HG02759 (cell line): ENCODE measurements around the gene SELENON.
"Not testable (repeated sequence)": the region's sequence is repeated elsewhere in the genome, so short reads cannot be mapped to it uniquely, and the experiment has no call there.

ENCODE experiments used
- ATAC-seq: cut with Tn5 transposase; IDR thresholded peaks from one replicate; pipeline ENCODE4 v1.9.1; 2021; ENCODE audit warnings: mild to moderate bottlenecking, moderate library complexity; ENCODE audit not compliant: unreplicated experiment

SELENON gene

GRCh38 chr1:25821112-25821476, 21.1 kb downstream of the SELENON start:
- ATAC-seq: no peak

- ATAC-seq: no peak
Observed at GRCh38 chr1:25821630-25822091, 21.7 kb downstream of the SELENON start.

- ATAC-seq: no peak
Observed at GRCh38 chr1:25825605-25826004, 25.6 kb downstream of the SELENON start.

- no peak for ATAC-seq
Observed at GRCh38 chr1:25826571-25826970, 26.6 kb downstream of the SELENON start.

GRCh38 chr1:25828491-25828890, 28.5 kb downstream of the SELENON start:
- ATAC-seq: no peak

GRCh38 chr1:25829046-25829445, 29.1 kb downstream of the SELENON start:
- ATAC-seq: no peak

GRCh38 chr1:25831569-25832196, 31.7 kb downstream of the SELENON start:
- no peak for ATAC-seq

GRCh38 chr1:25832336-25833037, 32.5 kb downstream of the SELENON start:
- ATAC-seq: no peak

GRCh38 chr1:25833158-25833557, 33.2 kb downstream of the SELENON start:
- no peak for ATAC-seq

- no peak for ATAC-seq
Observed at GRCh38 chr1:25834894-25835293, 34.9 kb downstream of the SELENON start.

GRCh38 chr1:25836695-25837094, 36.7 kb downstream of the SELENON start:
- ATAC-seq: no peak

GRCh38 chr1:25837262-25837875, 37.4 kb downstream of the SELENON start:
- no peak for ATAC-seq

- not testable (repeated sequence) for ATAC-seq
Observed at GRCh38 chr1:25839808-25840207, 39.8 kb downstream of the SELENON start.

- no peak for ATAC-seq
Observed at GRCh38 chr1:25843483-25843882, 43.5 kb downstream of the SELENON start.

GRCh38 chr1:25844536-25845337, 44.7 kb downstream of the SELENON start:
- ATAC-seq: no peak

- no peak for ATAC-seq
Observed at GRCh38 chr1:25845664-25846063, 45.7 kb downstream of the SELENON start.

GRCh38 chr1:25847929-25848328, 47.9 kb downstream of the SELENON start:
- ATAC-seq: no peak

- no peak for ATAC-seq
Observed at GRCh38 chr1:25848531-25848930, 48.5 kb downstream of the SELENON start.

- no peak for ATAC-seq
Observed at GRCh38 chr1:25854554-25854953, 54.6 kb downstream of the SELENON start.

- no peak for ATAC-seq
Observed at GRCh38 chr1:25856856-25857255, 56.9 kb downstream of the SELENON start.

GRCh38 chr1:25858494-25858893, 58.5 kb downstream of the SELENON start:
- ATAC-seq: no peak
